ENCODE results near the gene MRPL55.

Gene MRPL55

GRCh38 chr1:228082918-228083870 lies 25.9 kb downstream of the MRPL55 start:
- no peak for DNase-seq

GRCh38 chr1:228082214-228082917 lies 26.7 kb downstream of the MRPL55 start, which contains the start of gene ARF1:
TSS of gene ARF1 (plus strand) at chr1:228082708. CDS start at chr1:228097115, 14,407 bp downstream.
- DNase-seq = peak; percentile 71

GRCh38 chr1:228081578-228082213 lies 27.4 kb downstream of the MRPL55 start:
- DNase-seq = no peak

GRCh38 chr1:228081144-228081543 lies 28.0 kb downstream of the MRPL55 start:
- DNase-seq = no peak

GRCh38 chr1:228079601-228080263 lies 29.4 kb downstream of the MRPL55 start:
- no peak for DNase-seq

GRCh38 chr1:228079013-228079412 lies 30.1 kb downstream of the MRPL55 start:
- no peak for DNase-seq

GRCh38 chr1:228077565-228078330 lies 31.4 kb downstream of the MRPL55 start:
- DNase-seq = no peak

- no peak for DNase-seq
Observed at GRCh38 chr1:228076796-228077430, 32.2 kb downstream of the MRPL55 start.

- no peak for DNase-seq
Observed at GRCh38 chr1:228075801-228076271, 33.3 kb downstream of the MRPL55 start.

GRCh38 chr1:228074954-228075730 lies 34.0 kb downstream of the MRPL55 start:
- DNase-seq = no peak

- no peak for DNase-seq
Observed at GRCh38 chr1:228073857-228074545, 35.1 kb downstream of the MRPL55 start.

GRCh38 chr1:228073061-228073856 lies 35.8 kb downstream of the MRPL55 start:
- no peak for DNase-seq

- no peak for DNase-seq
Observed at GRCh38 chr1:228072658-228073043, 36.4 kb downstream of the MRPL55 start.

- DNase-seq = no peak
Observed at GRCh38 chr1:228071839-228072657, 37.1 kb downstream of the MRPL55 start.

GRCh38 chr1:228070851-228071250 lies 38.2 kb downstream of the MRPL55 start:
- DNase-seq = no peak

- no peak for DNase-seq
Observed at GRCh38 chr1:228070173-228070572, 38.9 kb downstream of the MRPL55 start.

- DNase-seq = no peak
Observed at GRCh38 chr1:228068359-228068758, 40.7 kb downstream of the MRPL55 start.
